Liver (tissue), 3 donors: ENCODE data around the gene NPPA.

Source experiments
- GABPA ChIP-seq, 2 donors: IDR thresholded peaks in 1 of 2; conservative IDR thresholded peaks in 1 of 2; 2 replicates each; pipeline ENCODE4 v1.6.1; 2016; ENCODE audit warnings: antibody characterized with exemption in 2 of 2, mild to moderate bottlenecking in 1 of 2, moderate library complexity in 1 of 2
- JUND ChIP-seq, 2 donors: IDR thresholded peaks; 2 replicates each; pipeline ENCODE4 v1.6.1; 2016; ENCODE audit warnings: antibody characterized with exemption in 2 of 2
- RAD21 ChIP-seq, 2 donors: IDR thresholded peaks; 2 replicates each; pipeline ENCODE4 v1.6.1; 2016; ENCODE audit warnings: antibody characterized with exemption in 2 of 2, mild to moderate bottlenecking in 2 of 2
- TAF1 ChIP-seq: conservative IDR thresholded peaks from 2 replicates; pipeline ENCODE4 v1.6.1; 2016; ENCODE audit warnings: antibody characterized with exemption, mild to moderate bottlenecking
- YY1 ChIP-seq: IDR thresholded peaks from 2 replicates; pipeline ENCODE4 v1.6.1; 2016; ENCODE audit warnings: antibody characterized with exemption, mild to moderate bottlenecking
- TF ChIP-seq, protein P1 (sequence below): fragments of 150-350 bp; IDR thresholded peaks from 2 replicates; pipeline ENCODE4 v1.5.1; 2017; ENCODE audit warnings: improper control_type of control experiment, low read depth, low read length; ENCODE audit not compliant: missing input control
- TF ChIP-seq, protein P2 (sequence below): IDR thresholded peaks from 2 replicates; pipeline ENCODE4 v1.6.1; 2016; ENCODE audit warnings: antibody characterized with exemption
- TF ChIP-seq, protein P3 (sequence below): IDR thresholded peaks from 2 replicates; pipeline ENCODE4 v1.6.1; 2016; ENCODE audit warnings: antibody characterized with exemption
- TF ChIP-seq, protein P4 (sequence below): IDR thresholded peaks from 2 replicates; pipeline ENCODE4 v1.6.1; 2016; ENCODE audit warnings: antibody characterized with exemption, mild to moderate bottlenecking
- donor health status: healthy.
- donor health status: healthy.

DNA sequence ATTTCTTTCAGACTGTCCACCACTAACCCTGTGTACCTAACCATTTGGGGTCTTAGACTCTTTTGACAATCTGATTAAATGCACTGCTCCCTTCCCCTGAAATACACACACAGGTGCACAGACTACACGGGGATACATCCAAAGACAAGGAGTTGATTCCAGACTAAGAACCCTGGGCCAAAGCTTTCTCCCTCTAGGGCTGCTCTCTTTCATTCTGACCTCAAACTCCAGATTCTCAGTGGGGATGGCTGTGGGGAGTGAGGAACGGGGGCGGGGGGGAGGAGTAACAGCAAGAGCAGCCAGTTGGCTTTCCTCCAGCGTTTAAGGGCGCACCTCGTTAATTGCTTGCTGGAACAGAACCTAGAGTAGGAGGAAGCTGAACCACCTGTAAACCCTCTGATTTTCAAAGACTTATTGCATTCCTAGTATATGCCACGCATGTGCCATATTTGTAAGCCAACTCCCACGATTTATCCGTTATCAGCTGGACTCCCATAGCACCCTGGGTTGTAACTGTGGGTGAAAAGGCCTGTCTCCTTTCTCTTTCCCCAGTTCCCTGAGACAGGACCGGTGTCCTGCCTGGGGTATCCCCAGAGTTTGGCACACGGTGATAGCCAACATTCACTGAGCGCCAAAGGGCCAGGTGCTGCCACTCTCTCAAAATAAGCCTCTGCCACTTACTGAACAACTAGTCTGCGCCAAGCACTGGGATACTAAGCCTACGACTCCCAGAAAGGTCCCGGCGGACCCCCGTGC, 42.7 kb downstream of the NPPA start:
- TF ChIP-seq, protein P1, sequence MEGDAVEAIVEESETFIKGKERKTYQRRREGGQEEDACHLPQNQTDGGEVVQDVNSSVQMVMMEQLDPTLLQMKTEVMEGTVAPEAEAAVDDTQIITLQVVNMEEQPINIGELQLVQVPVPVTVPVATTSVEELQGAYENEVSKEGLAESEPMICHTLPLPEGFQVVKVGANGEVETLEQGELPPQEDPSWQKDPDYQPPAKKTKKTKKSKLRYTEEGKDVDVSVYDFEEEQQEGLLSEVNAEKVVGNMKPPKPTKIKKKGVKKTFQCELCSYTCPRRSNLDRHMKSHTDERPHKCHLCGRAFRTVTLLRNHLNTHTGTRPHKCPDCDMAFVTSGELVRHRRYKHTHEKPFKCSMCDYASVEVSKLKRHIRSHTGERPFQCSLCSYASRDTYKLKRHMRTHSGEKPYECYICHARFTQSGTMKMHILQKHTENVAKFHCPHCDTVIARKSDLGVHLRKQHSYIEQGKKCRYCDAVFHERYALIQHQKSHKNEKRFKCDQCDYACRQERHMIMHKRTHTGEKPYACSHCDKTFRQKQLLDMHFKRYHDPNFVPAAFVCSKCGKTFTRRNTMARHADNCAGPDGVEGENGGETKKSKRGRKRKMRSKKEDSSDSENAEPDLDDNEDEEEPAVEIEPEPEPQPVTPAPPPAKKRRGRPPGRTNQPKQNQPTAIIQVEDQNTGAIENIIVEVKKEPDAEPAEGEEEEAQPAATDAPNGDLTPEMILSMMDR = no peak
- TF ChIP-seq RAD21 (IDR thresholded peaks at IDR 0.05) = no peak
- TF ChIP-seq, protein P2, sequence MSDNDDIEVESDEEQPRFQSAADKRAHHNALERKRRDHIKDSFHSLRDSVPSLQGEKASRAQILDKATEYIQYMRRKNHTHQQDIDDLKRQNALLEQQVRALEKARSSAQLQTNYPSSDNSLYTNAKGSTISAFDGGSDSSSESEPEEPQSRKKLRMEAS = no peak
- no peak for TF ChIP-seq YY1
- TF ChIP-seq, protein P3, sequence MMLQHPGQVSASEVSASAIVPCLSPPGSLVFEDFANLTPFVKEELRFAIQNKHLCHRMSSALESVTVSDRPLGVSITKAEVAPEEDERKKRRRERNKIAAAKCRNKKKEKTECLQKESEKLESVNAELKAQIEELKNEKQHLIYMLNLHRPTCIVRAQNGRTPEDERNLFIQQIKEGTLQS = no peak
- TF ChIP-seq, protein P4, sequence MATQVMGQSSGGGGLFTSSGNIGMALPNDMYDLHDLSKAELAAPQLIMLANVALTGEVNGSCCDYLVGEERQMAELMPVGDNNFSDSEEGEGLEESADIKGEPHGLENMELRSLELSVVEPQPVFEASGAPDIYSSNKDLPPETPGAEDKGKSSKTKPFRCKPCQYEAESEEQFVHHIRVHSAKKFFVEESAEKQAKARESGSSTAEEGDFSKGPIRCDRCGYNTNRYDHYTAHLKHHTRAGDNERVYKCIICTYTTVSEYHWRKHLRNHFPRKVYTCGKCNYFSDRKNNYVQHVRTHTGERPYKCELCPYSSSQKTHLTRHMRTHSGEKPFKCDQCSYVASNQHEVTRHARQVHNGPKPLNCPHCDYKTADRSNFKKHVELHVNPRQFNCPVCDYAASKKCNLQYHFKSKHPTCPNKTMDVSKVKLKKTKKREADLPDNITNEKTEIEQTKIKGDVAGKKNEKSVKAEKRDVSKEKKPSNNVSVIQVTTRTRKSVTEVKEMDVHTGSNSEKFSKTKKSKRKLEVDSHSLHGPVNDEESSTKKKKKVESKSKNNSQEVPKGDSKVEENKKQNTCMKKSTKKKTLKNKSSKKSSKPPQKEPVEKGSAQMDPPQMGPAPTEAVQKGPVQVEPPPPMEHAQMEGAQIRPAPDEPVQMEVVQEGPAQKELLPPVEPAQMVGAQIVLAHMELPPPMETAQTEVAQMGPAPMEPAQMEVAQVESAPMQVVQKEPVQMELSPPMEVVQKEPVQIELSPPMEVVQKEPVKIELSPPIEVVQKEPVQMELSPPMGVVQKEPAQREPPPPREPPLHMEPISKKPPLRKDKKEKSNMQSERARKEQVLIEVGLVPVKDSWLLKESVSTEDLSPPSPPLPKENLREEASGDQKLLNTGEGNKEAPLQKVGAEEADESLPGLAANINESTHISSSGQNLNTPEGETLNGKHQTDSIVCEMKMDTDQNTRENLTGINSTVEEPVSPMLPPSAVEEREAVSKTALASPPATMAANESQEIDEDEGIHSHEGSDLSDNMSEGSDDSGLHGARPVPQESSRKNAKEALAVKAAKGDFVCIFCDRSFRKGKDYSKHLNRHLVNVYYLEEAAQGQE = no peak
- no peak for TF ChIP-seq JUND (IDR thresholded peaks at IDR 0.05)
- TF ChIP-seq TAF1 = no peak
- no peak for TF ChIP-seq GABPA (IDR thresholded peaks at IDR 0.05 in 1 of 2, conservative IDR thresholded peaks at IDR 0.05 in 1 of 2)
